GM19438 (cell line): Measurements from ENCODE around the gene CTRB1.
"Not testable (repeated sequence)": the region's sequence is repeated elsewhere in the genome, so short reads cannot be mapped to it uniquely, and the experiment has no call there.

ENCODE experiments used
- ATAC-seq: cut with Tn5 transposase; IDR thresholded peaks from one replicate; pipeline ENCODE4 v1.9.1; 2021; ENCODE audit warnings: low read depth; ENCODE audit not compliant: unreplicated experiment

The CTRB1 gene

GRCh38 chr16:75238132-75238852 lies 19.5 kb downstream of the CTRB1 start:
- no peak for ATAC-seq

- no peak for ATAC-seq
Measured at GRCh38 chr16:75238853-75239541, 20.2 kb downstream of the CTRB1 start.

- no peak for ATAC-seq
Measured at GRCh38 chr16:75239542-75240122, 20.8 kb downstream of the CTRB1 start.

GRCh38 chr16:75240633-75241032 lies 21.8 kb downstream of the CTRB1 start:
- not testable (repeated sequence) for ATAC-seq

- no peak for ATAC-seq
Measured at GRCh38 chr16:75241412-75241811, 22.6 kb downstream of the CTRB1 start.

GRCh38 chr16:75241955-75242354 lies 23.2 kb downstream of the CTRB1 start:
- ATAC-seq, result no peak

- not testable (repeated sequence) for ATAC-seq
Measured at GRCh38 chr16:75242436-75243078, 23.8 kb downstream of the CTRB1 start.

- no peak for ATAC-seq
Measured at GRCh38 chr16:75243667-75244224, 25.0 kb downstream of the CTRB1 start.

GRCh38 chr16:75244225-75244809 lies 25.5 kb downstream of the CTRB1 start:
- no peak for ATAC-seq

GRCh38 chr16:75244844-75245758 lies 26.3 kb downstream of the CTRB1 start:
- no peak for ATAC-seq

GRCh38 chr16:75246504-75247205 lies 27.9 kb downstream of the CTRB1 start:
- no peak for ATAC-seq

- no peak for ATAC-seq
Measured at GRCh38 chr16:75247249-75247648, 28.5 kb downstream of the CTRB1 start.

GRCh38 chr16:75248142-75248535 lies 29.4 kb downstream of the CTRB1 start:
- no peak for ATAC-seq

- ATAC-seq, result no peak
Measured at GRCh38 chr16:75248536-75249380, 30.0 kb downstream of the CTRB1 start.

GRCh38 chr16:75249441-75249840 lies 30.7 kb downstream of the CTRB1 start:
- ATAC-seq, result no peak

- no peak for ATAC-seq
Measured at GRCh38 chr16:75250089-75250808, 31.5 kb downstream of the CTRB1 start.

GRCh38 chr16:75250809-75251279 lies 32.1 kb downstream of the CTRB1 start:
- peak; percentile 42 for ATAC-seq
